Fibroblast of villous mesenchyme (primary cell): ENCODE data around the gene NTM. TPM values are rescaled to one million over a fixed set of nuclear protein-coding genes. Genes with fewer than 3 reads are reported as not detected.
A peak's percentile ranks its signal among the peaks of the same experiment; 100 is the strongest.

Source experiments
- DNase-seq: peaks from one replicate; pipeline ENCODE4 v3.0.0-alpha.2; 2010; ENCODE audit warnings: low read depth
- H3K4me3 ChIP-seq: 2 replicates; pipeline ENCODE4 v1.5.1; 2011; ENCODE audit warnings: low read depth, mild to moderate bottlenecking, low read length
- total RNA-seq: library from RNA; depleted of rRNA; stranded (reverse); fragments of >200 nt; gene quantifications from 2 replicates; pipeline ENCODE4 v1.2.3, GENCODE V29; 2012
- TF ChIP-seq, protein P1 (sequence below): IDR thresholded peaks from 2 replicates; pipeline ENCODE4 v1.5.1; 2012; ENCODE audit warnings: low read depth, mild to moderate bottlenecking, low read length; ENCODE audit not compliant: insufficient read depth

NTM gene
- total RNA-seq, 1 donor, result 7.3 TPM

DNA sequence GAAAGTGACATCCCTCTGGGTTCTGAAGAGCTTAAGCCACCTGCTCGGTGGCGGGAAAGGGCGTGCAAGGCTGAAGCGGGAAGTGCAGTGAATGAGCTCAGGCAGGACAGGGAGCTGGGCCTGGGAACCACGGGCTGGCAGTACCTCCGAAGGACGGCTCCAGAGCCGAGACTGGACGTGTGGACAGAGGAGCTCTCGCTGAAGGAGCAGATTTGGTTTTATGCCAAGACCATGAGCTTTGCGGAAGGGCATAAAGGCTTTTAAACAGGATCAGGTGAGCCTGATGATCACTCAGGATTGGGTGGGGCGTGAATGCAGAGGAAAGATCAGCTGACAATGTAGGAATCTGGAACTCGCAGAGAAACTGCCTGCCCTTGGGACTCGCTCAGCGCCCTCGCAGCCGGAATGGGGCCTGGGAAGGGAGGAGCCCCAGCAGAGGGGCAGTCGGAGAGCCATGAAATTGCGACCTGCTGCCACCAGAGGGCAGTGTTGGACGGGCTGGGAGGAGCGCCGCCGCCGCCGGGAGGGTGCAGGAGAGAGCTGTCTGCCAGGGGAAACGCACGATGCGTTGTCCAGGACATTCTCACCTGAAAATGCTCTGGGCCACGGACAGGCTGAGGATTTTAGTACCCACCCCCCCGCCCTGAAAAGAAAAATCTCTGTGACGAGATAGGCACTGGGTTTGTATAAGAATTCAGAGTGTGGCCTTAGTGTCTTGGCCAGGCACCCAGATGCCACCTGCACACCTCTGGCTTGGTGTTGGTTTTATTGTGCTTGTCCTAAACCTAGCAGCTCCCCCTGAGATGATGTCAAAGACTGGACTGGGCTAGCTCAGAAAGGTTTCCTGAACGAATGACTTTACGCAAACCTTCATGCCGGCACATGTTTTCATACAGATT is 324.4 kb downstream of the NTM start:
- TF ChIP-seq, protein P1, sequence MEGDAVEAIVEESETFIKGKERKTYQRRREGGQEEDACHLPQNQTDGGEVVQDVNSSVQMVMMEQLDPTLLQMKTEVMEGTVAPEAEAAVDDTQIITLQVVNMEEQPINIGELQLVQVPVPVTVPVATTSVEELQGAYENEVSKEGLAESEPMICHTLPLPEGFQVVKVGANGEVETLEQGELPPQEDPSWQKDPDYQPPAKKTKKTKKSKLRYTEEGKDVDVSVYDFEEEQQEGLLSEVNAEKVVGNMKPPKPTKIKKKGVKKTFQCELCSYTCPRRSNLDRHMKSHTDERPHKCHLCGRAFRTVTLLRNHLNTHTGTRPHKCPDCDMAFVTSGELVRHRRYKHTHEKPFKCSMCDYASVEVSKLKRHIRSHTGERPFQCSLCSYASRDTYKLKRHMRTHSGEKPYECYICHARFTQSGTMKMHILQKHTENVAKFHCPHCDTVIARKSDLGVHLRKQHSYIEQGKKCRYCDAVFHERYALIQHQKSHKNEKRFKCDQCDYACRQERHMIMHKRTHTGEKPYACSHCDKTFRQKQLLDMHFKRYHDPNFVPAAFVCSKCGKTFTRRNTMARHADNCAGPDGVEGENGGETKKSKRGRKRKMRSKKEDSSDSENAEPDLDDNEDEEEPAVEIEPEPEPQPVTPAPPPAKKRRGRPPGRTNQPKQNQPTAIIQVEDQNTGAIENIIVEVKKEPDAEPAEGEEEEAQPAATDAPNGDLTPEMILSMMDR, result peak; percentile 80
- H3K4me3 ChIP-seq, result no peak overlapping the region
- DNase-seq, result peak; percentile 59

DNA sequence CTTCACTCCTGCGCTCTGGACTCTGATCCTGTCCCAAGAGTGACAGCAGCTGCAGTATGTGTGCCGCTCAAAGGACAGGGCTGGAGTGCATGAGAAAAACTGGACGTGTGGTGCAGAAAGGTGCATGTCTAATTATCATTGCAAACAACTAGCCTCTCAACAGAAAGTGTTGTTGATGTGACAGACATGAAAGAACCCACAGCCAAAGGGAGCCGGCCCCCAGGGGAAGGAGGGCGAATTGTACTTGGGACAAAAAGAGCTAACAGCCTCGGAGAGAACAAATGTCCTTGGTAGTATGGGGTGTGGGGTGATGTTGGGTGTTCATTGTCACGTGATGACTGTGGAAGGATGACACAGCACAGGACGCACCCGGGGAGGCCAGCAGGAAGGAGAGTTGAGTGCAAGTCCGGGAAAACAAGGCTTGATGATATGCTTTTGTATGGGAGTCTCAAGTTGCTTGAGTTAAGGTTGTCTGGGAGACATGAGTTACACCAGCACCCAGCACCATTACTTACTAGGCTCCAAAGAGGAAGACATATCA is 325.5 kb downstream of the NTM start:
- DNase-seq, result no peak
- no peak overlapping the region for H3K4me3 ChIP-seq
- TF ChIP-seq, protein P1, result no peak

DNA sequence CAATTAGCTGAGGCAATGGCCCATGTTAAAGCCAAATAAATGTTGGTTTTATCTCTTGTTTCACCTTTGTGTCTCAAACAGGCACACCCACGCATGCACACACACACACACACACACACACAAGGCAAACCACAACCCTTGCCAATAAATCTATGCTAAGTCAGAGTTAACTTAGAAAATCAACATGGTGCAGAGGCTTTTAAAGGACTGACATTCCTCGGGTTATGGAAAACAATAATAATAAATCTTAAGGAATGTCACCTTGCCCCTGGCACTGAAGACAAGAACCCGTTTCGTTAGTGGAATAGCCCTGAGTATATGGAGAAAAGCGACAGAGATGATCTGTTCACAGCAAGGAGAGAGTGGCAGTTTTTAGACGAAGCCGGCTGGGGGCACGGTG is 326.3 kb downstream of the NTM start:
- H3K4me3 ChIP-seq, result no peak overlapping the region
- no peak for DNase-seq
- TF ChIP-seq, protein P1, result no peak

DNA sequence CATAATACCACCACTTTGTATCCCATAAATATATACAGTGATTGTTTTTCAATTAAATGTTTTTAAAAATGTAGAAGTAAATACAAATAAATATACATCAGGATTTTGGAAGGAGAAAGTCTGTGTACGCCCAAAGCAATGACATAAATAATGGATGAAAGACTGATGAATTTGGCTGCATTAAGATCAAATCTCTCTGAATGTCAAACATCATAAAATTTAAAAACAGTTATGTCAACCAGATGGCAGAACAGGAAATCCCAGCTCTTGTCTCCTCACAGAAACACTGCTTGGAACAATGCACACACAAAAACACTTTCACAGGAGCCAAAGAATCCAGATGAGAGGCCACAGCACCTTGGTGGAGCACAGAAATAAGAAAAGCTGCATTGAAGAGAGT is 332.9 kb downstream of the NTM start:
- TF ChIP-seq, protein P1, result no peak
- no peak overlapping the region for H3K4me3 ChIP-seq
- no peak for DNase-seq

DNA sequence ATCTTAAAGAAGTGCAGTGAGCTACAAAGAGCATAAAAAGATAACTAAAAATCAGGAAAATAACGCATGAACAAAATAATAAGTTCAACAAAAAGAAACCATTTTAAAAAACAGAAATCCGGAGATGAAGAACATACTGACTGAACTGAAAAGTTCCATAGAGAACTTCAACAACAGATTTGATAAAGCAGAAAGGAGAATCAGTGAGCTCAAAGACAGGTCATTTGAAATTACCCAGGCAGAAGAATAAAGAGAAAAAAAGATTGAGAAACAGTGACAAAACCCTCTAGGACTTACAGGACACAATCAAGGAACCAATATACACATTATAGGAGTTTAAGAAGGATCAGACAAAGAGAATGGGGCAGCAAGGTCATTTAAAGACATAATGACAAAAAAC is 334.3 kb downstream of the NTM start:
- H3K4me3 ChIP-seq, result no peak overlapping the region
- DNase-seq, result no peak
- TF ChIP-seq, protein P1, result no peak

DNA sequence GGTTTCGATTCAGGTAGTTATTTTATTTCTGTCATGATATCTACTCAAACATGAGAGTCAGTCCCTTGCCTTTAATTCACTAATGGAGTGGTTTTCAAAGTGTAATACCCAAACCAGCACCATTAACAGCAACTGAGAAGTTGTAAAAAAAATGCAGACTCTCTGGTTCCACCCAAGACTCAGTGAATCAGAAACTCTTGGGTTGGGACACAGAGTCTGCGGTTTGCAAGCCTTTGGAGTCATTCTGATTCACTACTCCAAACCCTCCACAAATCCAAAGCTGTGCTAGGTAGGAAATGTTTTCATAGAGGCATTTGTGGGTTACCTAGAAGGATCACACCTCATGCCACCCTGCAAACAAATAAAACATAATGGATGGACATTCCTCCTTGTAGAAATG is 340.1 kb downstream of the NTM start:
- TF ChIP-seq, protein P1, result no peak
- no peak overlapping the region for H3K4me3 ChIP-seq
- no peak for DNase-seq
